Kidney capillary endothelial cell (primary cell): ENCODE data around the gene IL10.

Experiments used
- DNase-seq: peaks from one replicate; pipeline ENCODE4 v3.0.0-alpha.2; 2018; ENCODE audit warnings: low spot score

IL10 gene

DNA sequence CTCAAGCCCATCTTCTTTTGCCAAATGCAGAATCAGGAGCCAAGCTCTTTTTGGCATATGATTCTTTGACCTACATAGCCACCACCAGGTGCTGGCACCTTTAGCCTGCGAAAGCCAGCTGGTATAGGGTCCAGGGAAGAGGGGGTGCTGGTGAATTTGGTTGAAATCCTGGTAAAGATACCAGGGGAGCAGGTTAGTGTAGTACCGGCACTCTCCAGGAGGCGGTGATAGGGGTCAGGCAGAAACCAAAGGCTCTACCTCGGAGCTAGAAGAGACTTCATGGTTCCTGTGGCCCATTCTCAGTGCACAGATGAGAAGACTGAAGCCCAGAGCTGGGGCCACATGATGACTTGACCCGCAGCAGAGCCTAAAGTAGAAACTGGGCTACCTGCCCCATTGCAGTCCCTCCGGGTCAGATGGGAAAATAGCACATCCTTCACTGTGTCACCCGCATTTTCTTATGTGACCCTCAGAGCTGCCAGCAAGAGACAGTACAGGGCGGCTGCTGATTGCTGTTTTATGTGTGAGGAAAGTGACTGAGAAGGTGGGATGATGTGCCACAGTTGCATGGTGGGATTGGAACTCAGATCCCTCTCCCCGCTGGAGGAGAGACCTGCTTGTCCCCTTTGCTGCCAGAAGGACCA lies 37.7 kb downstream of the IL10 start:
- DNase-seq, result no peak

DNA sequence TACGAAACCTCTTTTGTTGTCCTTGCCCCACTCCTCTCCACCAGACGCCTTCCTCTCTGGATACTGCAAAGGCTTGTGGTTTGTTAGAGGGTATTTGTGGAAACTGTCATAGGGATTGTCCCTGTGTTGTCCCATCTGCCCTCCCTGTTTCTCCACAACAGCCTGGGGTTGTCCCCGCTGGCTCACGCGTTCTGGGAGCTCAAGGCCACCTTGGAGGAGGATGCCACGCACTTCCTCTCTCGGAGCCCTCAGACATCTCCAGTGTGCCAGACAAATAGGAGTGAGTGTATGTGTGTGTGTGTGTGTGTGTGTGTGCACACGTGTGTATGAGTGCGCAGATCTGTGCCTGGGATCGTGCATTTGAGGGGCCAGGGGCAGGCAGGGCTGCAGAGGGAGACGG lies 39.3 kb downstream of the IL10 start:
- no peak for DNase-seq

DNA sequence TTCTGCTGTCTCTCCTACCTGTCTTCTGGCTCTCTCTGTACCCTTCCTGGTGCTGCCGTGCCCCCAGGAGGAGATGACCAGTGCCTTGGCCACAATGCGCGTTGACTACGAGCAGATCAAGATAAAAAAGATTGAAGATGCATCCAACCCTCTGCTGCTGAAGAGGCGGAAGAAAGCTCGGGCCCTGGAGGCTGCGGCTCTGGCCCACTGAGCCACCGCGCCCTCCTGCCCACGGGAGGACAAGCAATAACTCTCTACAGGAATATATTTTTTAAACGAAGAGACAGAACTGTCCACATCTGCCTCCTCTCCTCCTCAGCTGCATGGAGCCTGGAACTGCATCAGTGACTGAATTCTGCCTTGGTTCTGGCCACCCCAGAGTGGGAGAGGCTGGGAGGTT lies 39.8 kb downstream of the IL10 start:
- DNase-seq, result no peak

DNA sequence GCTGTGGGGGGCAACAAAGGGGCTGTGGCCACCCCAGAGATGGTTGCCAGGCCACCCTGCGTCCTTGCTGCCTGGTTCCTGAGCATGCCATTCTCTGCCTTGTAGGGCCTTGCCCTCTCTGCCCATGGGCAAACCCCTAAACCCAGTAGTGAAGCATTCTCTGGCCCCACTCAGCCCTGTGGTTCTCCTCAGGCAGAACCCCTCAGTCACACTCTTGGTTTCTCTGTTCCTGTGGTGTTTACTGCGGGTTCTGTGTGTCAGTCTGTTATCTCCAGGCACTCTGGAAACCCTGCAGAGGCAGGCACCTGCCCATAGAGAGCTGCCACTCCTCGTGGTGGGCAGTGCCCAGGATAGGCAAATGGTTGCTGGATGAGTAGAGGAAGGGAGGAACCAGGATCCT lies 42.8 kb downstream of the IL10 start:
- DNase-seq, result no peak

DNA sequence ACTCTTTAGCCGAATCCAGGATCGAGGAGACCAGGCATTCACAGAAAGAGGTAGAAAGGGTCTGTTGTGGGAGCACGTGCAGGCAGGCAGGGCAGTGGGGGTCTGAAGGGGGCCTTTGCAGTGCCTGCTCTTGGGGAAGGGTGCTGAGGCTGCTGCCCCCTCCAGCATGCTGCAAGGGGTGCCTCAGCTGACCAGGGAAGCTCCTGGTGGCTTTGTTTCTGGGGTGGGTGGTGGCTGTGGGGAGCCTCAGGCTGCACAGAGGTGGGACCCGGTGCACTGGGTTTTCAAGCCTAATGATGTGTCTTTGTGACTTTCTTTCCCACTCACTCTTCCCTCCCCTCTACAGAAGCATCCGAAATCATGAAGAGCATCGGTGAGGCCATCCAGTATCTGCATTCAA lies 43.2 kb downstream of the IL10 start:
- DNase-seq, result no peak

DNA sequence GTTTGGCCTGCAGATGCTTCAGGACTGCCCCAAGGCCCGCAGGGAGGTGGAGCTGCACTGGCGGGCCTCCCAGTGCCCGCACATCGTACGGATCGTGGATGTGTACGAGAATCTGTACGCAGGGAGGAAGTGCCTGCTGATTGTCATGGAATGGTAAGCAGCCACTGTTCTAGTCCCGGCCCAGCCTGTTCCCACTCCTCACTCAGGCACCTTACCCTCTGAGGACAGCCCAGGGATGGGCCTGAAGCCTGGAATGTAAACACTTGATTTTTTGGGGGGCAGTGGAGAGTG lies 43.7 kb downstream of the IL10 start:
- no peak for DNase-seq

DNA sequence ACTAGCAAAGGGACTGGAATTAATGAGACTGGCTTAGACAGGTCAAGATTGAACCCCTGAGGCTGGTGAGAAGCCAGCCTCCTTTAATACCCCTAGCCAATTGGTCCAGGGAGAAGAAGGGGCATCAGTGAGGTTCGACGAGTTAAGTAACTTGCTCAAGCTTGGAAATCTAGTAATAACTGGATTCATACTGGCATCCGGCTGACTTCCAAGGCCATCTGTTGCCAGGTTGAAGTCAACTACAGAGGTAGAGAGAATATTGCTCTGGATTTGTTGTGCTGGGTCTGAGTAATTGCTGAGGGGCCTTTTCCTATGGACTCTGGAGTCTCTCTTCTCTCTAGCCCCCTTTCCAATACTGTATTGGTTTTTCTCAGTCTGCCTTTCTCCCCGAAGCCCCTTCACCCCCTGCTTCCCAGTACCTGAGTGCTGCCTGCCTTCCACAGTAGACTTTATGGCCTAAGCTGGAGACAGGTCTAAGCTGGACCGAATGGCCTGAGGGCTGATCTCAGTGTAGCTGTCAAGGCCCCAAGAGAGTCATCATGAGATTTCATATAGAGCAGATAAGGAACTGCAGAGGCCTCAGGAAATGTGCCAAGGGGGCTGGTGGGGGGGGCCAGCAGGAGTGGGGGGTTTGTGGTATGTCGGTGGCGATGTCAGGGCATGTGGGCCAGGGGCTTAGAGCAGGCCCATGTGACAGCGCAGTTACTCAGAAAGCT lies 44.2 kb downstream of the IL10 start:
- no peak for DNase-seq

DNA sequence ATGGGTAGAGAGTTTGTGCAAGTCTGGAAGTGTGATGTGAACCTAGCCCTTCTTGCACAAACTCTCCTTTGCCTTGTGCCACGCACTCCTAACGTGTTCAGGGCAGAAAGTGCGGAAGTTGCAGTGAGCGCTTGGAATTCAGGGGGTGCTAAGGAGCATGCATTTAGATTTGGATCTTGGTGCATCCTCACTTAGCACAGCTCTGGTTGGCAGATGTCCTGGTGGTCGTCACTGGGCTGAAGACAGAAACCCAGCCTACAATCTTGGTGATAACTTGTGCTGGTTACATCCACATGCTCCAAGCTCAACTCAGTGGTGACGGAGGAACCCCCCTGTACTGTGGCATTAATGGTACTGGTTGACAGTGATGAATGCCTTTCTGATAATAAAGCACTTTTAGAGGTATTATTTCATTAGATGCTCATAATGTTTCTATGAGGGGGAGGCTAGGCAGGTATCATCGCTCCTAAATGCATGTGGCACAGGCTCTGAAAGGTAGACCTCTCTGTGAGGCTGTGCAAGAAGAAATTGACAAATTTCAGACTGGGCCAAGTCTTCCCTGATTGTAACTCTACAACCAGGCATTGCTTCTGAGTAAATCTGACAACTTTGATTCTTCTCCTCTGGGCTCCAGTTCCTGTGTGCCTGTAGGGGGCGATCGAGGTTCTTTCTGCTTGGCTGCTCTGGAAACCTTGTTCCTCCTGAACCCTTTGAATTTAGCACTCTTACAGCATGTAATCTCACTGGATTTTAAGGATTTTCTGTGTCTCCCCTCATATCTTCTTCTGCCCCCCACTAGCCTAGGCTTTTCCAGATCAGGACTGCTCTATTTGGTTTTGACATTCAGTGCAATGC lies 47.0 kb downstream of the IL10 start:
- peak; percentile 33 for DNase-seq

DNA sequence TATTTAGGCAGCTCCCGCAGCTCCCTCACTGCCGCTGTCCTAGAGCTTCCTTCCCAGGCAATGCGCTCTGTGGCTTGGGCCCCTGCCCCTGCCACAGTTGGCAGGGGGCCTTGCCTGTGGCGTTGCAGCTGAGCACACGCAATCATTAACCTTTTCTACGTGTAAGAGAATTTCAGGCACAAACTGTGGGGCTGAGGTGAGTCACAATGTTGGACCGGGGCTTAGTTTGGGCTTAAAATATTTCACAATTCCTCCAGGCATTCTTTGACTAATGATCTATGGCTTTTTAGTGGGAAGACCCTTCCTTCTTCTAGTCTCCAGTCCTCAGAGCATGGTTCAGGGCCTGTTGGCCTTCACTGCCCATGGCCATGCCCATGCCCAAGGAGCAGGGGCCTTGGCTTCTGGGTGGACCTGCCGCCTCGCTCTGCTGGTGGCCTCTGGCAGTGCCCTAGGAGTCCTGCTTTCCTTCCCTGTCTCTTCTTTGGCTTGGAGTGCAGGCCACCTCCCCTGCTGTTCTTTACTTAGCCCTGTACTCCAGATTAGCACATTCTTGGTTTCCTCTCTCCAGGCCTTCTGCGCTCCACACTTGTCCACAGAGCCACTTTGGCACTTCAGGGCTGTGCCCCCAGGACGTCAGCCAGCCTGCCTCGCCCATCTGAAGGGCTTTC lies 48.4 kb downstream of the IL10 start:
- no peak for DNase-seq

DNA sequence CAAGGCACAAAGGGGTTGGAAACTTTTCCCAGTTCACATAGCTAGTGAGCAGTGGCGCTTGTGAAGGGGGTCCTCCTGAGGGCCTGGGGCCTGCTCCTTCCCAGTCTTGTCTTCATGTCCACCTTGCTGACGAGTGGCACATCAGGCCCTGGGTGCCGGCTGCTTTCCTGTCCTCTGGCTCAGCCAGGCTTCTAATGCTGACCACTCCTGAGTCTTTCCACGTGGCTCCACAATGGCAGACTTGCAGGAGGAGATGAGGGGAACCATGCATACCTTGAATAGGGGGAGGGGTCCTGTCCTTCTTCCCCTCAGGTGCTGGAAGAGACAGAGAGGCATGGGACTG lies 48.9 kb downstream of the IL10 start:
- DNase-seq, result no peak

DNA sequence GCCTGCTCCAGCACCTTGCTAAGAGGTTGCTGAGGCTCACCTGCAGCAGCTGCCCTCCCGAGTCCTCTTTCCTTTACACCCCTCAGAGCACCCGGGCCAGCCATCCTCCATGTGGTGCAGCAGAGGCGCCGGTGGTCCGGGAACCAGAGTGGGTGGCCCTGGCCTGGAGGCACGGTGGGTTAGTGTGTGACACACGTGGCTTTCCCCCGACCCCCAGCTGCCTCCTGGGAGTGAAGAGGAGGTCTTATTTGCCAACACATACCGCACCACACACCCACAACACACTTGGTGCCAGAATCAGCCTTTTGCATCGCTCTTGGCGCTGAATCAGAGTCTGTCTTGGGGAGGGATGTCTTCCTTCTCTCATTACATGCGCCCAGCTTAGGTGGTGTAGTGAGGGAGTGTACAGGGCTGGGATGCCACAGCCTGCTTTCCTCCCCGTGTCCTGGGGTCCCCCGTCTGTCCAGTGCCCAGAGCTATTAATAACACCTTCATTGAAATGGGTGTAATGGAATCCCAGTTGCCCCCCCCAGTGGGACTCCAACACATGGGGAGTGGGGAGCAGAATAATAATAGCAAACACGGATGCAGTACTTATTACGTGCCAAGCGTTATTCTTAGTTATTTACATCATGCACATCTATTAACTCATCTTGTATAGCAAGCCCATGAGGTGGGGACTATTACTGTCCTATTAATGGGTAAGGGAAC lies 49.4 kb downstream of the IL10 start:
- DNase-seq, result no peak

DNA sequence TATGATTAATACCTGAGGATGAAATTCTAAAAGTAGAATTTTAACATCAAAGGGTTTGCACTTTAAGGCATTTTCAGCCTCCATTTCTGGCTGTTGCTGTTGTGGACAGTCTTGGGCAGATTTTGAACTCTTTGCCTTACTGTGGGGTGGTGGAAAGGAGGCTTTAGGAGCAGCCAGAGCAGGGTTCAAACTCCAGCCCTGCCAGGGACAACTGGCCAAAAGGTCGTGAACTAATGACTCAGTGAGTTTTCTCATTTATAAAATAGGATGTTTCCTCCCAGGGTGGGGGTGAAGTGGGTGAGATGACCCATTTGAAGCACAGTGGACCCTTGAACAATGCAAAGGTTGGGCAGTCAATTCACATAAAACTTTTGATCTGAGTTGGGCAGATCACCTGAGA lies 50.8 kb downstream of the IL10 start:
- no peak for DNase-seq

DNA sequence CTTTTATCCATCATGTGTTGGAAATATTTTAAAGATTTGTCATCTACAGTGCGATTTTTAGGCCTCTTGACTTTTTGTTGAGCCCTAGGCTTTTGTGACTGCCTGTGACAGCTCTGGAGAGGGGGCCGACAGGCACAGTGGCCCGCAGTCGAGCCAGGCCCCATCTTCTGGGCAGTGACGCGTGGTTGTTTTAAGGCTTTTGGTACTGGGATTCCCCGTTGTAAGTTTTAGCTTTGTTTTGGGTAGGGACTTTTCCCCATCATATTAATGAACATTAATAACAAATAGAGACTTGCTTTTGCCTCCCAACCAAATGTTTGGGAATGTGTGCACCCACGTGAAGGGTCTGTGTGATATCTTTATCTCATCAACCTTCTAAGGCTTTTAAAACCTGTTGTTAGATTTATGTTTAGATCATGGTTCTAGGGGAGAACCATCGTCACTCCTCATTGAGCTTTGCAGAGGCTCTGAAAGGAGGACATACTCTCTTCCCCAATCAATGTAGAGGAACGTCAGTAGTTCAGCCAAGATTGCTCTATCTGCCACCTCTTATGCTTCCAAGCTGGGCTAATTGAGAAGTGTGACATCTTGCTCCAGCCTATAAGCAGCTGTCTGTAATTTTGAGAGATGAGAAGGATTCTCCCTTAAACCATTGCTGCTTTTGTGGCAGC lies 53.0 kb downstream of the IL10 start:
- no peak for DNase-seq

DNA sequence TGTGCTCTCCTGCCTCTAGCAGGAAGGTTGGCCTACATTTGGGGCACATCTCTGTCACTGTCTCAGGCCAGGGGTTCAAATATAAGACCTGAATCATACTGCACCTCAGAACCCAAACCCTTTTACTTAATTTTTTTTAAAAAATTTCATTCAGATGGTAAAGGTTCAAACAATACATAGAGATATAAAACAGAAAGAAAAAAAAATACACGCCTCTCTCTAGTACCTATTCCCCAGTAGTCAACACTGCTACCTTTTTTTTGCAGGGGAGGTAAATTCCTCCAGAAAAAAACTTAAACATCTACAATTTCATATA lies 54.7 kb downstream of the IL10 start:
- DNase-seq, result no peak
